Measurements from ENCODE around the gene FRY. TPM values are rescaled to one million over a fixed set of nuclear protein-coding genes. Genes with fewer than 3 reads are reported as not detected.

The FRY gene
- total and polyA plus RNA-seq, 2 of the 13 experiments (the other 11 are each of a cell fraction or from before 2014, with no cell fraction given): 8.2 to 13.1 TPM

DNA sequence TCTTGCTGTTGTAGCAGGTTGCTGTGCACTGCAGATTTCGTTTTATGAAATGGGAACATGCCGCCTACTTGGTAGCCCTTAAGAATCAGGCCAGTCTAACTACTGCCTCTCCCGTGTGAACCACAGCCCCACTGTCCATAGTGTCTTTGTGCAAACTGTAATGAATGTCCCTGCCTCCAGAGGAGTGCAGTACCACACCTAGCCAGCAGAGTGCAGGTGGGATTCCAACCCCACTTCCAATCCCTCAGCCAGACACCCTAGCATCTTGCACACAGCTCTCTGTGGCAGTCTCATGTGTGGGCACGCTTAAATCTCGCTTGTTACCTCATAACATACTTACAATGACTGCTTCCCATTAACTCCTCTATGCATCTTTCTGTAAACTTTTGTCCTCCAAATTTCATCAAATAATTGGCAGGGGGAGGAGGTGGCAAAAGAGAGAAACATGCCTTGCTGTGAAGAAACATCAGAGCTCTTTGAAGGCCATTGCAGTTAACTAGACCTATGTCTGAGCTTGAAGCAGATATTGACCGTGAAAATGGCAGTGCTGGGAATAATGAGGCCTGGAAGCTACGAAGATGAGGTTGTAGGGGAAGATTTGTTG lies 236.4 kb downstream of the FRY start (continued):
- TF ChIP-seq, protein P1, sequence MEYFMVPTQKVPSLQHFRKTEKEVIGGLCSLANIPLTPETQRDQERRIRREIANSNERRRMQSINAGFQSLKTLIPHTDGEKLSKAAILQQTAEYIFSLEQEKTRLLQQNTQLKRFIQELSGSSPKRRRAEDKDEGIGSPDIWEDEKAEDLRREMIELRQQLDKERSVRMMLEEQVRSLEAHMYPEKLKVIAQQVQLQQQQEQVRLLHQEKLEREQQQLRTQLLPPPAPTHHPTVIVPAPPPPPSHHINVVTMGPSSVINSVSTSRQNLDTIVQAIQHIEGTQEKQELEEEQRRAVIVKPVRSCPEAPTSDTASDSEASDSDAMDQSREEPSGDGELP (IDR thresholded peaks at IDR 0.05; ENCODE audit: borderline replicate concordance, low read depth): no peak
- 0 out of 2 replicates have a peak, but pooled peaks have one; percentile 36 for TF ChIP-seq ZNF788 (CRISPR knock-in tag; IDR thresholded peaks at IDR 0.05; ENCODE audit: borderline replicate concordance)

DNA sequence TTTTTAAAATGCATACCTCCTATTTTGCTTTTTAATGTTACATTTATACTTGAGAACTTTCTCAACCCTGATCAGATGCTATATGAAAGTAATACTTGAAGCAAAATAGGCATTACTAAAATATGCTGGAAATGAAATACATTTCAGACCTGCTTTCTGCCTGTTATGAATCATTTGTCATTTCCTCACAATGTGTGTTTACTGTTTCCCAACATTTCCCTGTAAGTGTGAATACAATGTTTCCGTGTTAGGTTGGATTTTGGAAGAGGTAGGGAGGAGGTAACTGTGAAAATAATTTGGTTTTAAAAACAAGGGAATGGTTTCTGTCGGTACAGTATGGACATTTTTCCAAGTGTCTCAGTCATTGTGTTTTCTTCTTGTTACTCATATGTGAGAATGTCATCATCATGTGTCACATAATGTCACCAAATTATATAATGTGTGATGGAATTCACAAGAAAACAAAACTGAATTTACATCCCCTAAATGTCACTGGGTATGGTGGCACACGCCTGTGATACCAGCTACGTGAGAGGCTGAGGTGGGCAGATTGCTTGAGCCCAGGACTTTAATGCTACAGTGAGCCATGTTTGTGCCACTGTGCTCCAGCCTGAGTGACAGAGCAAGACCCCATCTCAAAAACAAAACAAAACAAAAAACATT lies 240.6 kb downstream of the FRY start:
- ChIA-PET POLR2A (no interaction called here), CTCF (ENCODE audit: low intra/inter-chr PET ratio, low total read pairs) (no interaction called here)
- in situ Hi-C loops (cut with HindIII; ENCODE audit: extremely low pct_ligation_motif_present, low pct_unique_long_range_greater_than_20kb) (no loop called here), intact Hi-C loops (cut with micrococcal nuclease; ENCODE audit: unreplicated experiment) (no loop called here)
- DNase-seq (ENCODE audit: low spot score): no peak
- peaks cover 12% of the 10 kb centered on the region for H3K4me1 ChIP-seq (ENCODE audit: insufficient read depth, low read length)
- peaks cover 3 to 28% of the 10 kb centered on the region in 2 experiments; a peak in 4 of 5 replicates for H3K36me3 ChIP-seq (replicated peaks in 1 of 2; ENCODE audit: control insufficient read depth in 1 of 2, insufficient read depth in 2 of 2, low read length in 2 of 2)
- H3K79me2 ChIP-seq (ENCODE audit: insufficient read depth, low read length): no peaks in the 10 kb centered on the region
- H4K20me1 ChIP-seq (ENCODE audit: insufficient read depth, low read length): no peaks in the 10 kb centered on the region
- no peak overlapping the region for H3K4me2 ChIP-seq (ENCODE audit: low read depth, low read length)
- no peak for ATAC-seq
- TF ChIP-seq, protein P2, sequence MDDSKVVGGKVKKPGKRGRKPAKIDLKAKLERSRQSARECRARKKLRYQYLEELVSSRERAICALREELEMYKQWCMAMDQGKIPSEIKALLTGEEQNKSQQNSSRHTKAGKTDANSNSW (CRISPR knock-in tag; IDR thresholded peaks at IDR 0.05; ENCODE audit: borderline replicate concordance): no peak
- TF ChIP-seq ARNT2 (CRISPR knock-in tag; IDR thresholded peaks at IDR 0.05; ENCODE audit: low read depth) (no peak), ZSCAN29 (CRISPR knock-in tag; conservative IDR thresholded peaks at IDR 0.05) (no peak), PAX8 (CRISPR knock-in tag; IDR thresholded peaks at IDR 0.05; ENCODE audit: borderline replicate concordance) (no peak), ZNF776 (CRISPR knock-in tag; IDR thresholded peaks at IDR 0.05) (no peak), ZNF713 (CRISPR knock-in tag; IDR thresholded peaks at IDR 0.05) (no peak), HDAC6 (IDR thresholded peaks at IDR 0.05; ENCODE audit: low read depth, low read length) (no peak), ZNF749 (CRISPR knock-in tag; IDR thresholded peaks at IDR 0.05; ENCODE audit: borderline replicate concordance) (no peak), U2AF2 (IDR thresholded peaks at IDR 0.05; ENCODE audit: low read depth, low read length) (no peak)
- TF ChIP-seq, protein P3, sequence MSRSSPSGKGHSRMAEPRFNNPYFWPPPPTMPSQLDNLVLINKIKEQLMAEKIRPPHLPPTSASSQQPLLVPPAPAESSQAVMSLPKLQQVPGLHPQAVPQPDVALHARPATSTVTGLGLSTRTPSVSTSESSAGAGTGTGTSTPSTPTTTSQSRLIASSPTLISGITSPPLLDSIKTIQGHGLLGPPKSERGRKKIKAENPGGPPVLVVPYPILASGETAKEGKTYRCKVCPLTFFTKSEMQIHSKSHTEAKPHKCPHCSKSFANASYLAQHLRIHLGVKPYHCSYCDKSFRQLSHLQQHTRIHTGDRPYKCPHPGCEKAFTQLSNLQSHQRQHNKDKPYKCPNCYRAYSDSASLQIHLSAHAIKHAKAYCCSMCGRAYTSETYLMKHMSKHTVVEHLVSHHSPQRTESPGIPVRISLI (CRISPR knock-in tag; IDR thresholded peaks at IDR 0.05; ENCODE audit: borderline replicate concordance): no peak
- TF ChIP-seq, protein P4, sequence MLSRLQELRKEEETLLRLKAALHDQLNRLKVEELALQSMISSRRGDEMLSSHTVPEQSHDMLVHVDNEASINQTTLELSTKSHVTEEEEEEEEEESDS (CRISPR knock-in tag; IDR thresholded peaks at IDR 0.05; ENCODE audit: borderline replicate concordance): no peak
- TF ChIP-seq, protein P5, sequence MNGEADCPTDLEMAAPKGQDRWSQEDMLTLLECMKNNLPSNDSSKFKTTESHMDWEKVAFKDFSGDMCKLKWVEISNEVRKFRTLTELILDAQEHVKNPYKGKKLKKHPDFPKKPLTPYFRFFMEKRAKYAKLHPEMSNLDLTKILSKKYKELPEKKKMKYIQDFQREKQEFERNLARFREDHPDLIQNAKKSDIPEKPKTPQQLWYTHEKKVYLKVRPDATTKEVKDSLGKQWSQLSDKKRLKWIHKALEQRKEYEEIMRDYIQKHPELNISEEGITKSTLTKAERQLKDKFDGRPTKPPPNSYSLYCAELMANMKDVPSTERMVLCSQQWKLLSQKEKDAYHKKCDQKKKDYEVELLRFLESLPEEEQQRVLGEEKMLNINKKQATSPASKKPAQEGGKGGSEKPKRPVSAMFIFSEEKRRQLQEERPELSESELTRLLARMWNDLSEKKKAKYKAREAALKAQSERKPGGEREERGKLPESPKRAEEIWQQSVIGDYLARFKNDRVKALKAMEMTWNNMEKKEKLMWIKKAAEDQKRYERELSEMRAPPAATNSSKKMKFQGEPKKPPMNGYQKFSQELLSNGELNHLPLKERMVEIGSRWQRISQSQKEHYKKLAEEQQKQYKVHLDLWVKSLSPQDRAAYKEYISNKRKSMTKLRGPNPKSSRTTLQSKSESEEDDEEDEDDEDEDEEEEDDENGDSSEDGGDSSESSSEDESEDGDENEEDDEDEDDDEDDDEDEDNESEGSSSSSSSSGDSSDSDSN (CRISPR knock-in tag; IDR thresholded peaks at IDR 0.05): no peak
- no peak overlapping the region for H3K9ac ChIP-seq (ENCODE audit: insufficient read depth, low read depth, low read length)
- BruUV-seq (replicated peaks): no TSS peak
- H3K27ac ChIP-seq (ENCODE audit: extremely low read length, insufficient read depth, low read length): no peak overlapping the region
- 91% methylated on average over 4 of the region's 4 CpGs for WGBS (ENCODE audit: low lambda C conversion rate)
- no peak for FAIRE-seq
- no peaks in the 10 kb centered on the region for H3K9me3 ChIP-seq (ENCODE audit: low read length)
- no peak overlapping the region for H2AFZ ChIP-seq (ENCODE audit: low read length)
- H3K4me3 ChIP-seq (replicated peaks in 1 of 3; ENCODE audit: insufficient read depth in 1 of 3, low read depth in 2 of 3, low read length in 3 of 3): no peak overlapping the region
- no peaks in the 10 kb centered on the region for H3K27me3 ChIP-seq (ENCODE audit: control insufficient read depth in 1 of 2, insufficient read depth in 2 of 2, low read length in 2 of 2)

Measured in HepG2 (cell line).